HepG2 (cell line): ENCODE measurements around the gene TBC1D1. TPM values are rescaled to one million over a fixed set of nuclear protein-coding genes. Genes with fewer than 3 reads are reported as not detected.

Experiments
- AHDC1 ChIP-seq: sonication (generic); formaldehyde crosslinking; IDR thresholded peaks from 2 replicates; pipeline ENCODE4 v1.5.1; 2020; ENCODE audit warnings: mild to moderate bottlenecking, missing genetic modification reagents, borderline replicate concordance
- ARID5B ChIP-seq: IDR thresholded peaks from 2 replicates; pipeline ENCODE4 v1.4.0; 2020; ENCODE audit warnings: mild to moderate bottlenecking, missing genetic modification reagents
- CEBPG ChIP-seq: IDR thresholded peaks from 2 replicates; pipeline ENCODE4 v1.6.1; 2016
- FOSL1 ChIP-seq: sonication (generic); formaldehyde crosslinking; IDR thresholded peaks from 2 replicates; pipeline ENCODE4 v1.9.0; 2021; ENCODE audit warnings: missing genetic modification reagents, borderline replicate concordance
- GATAD2A ChIP-seq: IDR thresholded peaks from 2 replicates; pipeline ENCODE4 v1.6.1; 2016
- JUND ChIP-seq: sonication (generic); formaldehyde crosslinking; IDR thresholded peaks from 2 replicates; pipeline ENCODE4 v1.8.0; 2022; ENCODE audit warnings: mild to moderate bottlenecking, missing genetic modification reagents
- RARA ChIP-seq: IDR thresholded peaks from 2 replicates; pipeline ENCODE4 v1.6.1; 2016; ENCODE audit warnings: missing genetic modification reagents, missing compliant biosample characterization
- RXRB ChIP-seq: IDR thresholded peaks from 2 replicates; pipeline ENCODE4 v1.6.1; 2016; ENCODE audit warnings: borderline replicate concordance, missing genetic modification reagents, missing compliant biosample characterization
- SMC3 ChIP-seq: IDR thresholded peaks from 2 replicates; pipeline ENCODE4 v1.6.1; 2011; ENCODE audit warnings: low read length, improper control_type of control experiment
- SOX13 ChIP-seq, 3 experiments: fragments of 450-650 bp in 1 of 3; sonication (generic) in 1 of 3; formaldehyde crosslinking in 1 of 3; IDR thresholded peaks in 2 of 3; conservative IDR thresholded peaks in 1 of 3; 2 replicates each; pipeline versions ENCODE4 v1.5.0 to v1.6.1; 2016 to 2020; ENCODE audit warnings: antibody characterized with exemption in 1 of 3, mild to moderate bottlenecking in 1 of 3, missing compliant biosample characterization in 1 of 3, missing genetic modification reagents in 1 of 3, moderate library complexity in 1 of 3
- SP5 ChIP-seq: IDR thresholded peaks from 2 replicates; pipeline ENCODE4 v1.6.1; 2016; ENCODE audit warnings: low read depth, borderline replicate concordance
- TBL1XR1 ChIP-seq: fragments of 150-350 bp; IDR thresholded peaks from 2 replicates; pipeline ENCODE4 v1.6.1; 2014; ENCODE audit warnings: borderline replicate concordance, low read length; ENCODE audit not compliant: partially characterized antibody
- TCF7 ChIP-seq: sonication (generic); IDR thresholded peaks from 2 replicates; pipeline ENCODE4 v1.6.1; 2016; ENCODE audit warnings: antibody characterized with exemption, low read depth
- TFE3 ChIP-seq: IDR thresholded peaks from 2 replicates; pipeline ENCODE4 v1.6.1; 2016
- ZNF451 ChIP-seq: sonication (generic); formaldehyde crosslinking; IDR thresholded peaks from 2 replicates; pipeline ENCODE4 v1.5.0; 2020; ENCODE audit warnings: mild to moderate bottlenecking, missing genetic modification reagents
- ZNF597 ChIP-seq: sonication (generic); formaldehyde crosslinking; IDR thresholded peaks from 2 replicates; pipeline ENCODE4 v1.5.0; 2020; ENCODE audit warnings: missing genetic modification reagents
- ZZZ3 ChIP-seq: sonication (generic); formaldehyde crosslinking; IDR thresholded peaks from 2 replicates; pipeline ENCODE4 v1.4.0; 2020; ENCODE audit warnings: missing genetic modification reagents, mild to moderate bottlenecking, borderline replicate concordance
- polyA plus RNA-seq, 8 experiments: library from polyadenylated mRNA; depleted of rRNA in 3 of 8; stranded (reverse) in 7 of 8; unstranded in 1 of 8; fragments of >200 nt; fragmentation: Illumina TruSeq in 4 of 8; extraction: Trizol in 4 of 8; gene quantifications; 2 replicates each; pipeline versions ENCODE4 v1.2.1 to v1.2.3, GENCODE V29; 2011 to 2016; ENCODE audit warnings: low read depth in 4 of 8, missing spikeins in 1 of 8, mixed read lengths in 1 of 8; ENCODE audit not compliant: insufficient read depth in 1 of 8
- total RNA-seq, 5 experiments: library from RNA; depleted of rRNA; stranded (reverse); fragments of >200 nt; fragmentation: Illumina TruSeq; extraction: Trizol; gene quantifications; 2 replicates each; pipeline ENCODE4 v1.2.3, GENCODE V29; 2016; ENCODE audit warnings: low read depth in 1 of 5

TBC1D1 gene
- total and polyA plus RNA-seq, 2 of the 13 experiments (the other 11 are each of a cell fraction or from before 2014, with no cell fraction given), result 37.3 to 62.8 TPM

- TF ChIP-seq AHDC1 (CRISPR knock-in tag) (peak; percentile 75; the same call in 1 of the 2 replicates), ZNF597 (CRISPR knock-in tag) (no peak), SOX13 (IDR thresholded peaks at IDR 0.05) (no peak), SOX13 (CRISPR knock-in tag; conservative IDR thresholded peaks at IDR 0.05 in 1 of 2, IDR thresholded peaks at IDR 0.05 in 1 of 2) (peak in 1 of 2 experiments; percentile 58; a peak in 1 of 4 replicates), ZNF451 (CRISPR knock-in tag) (no peak), SP5 (CRISPR knock-in tag) (peak; percentile 20; the same call in 1 of the 2 replicates), JUND (CRISPR knock-in tag) (peak; percentile 51; the same call in 1 of the 2 replicates), SMC3 (peak; percentile 13; the same call in 1 of the 2 replicates), RXRB (peak; percentile 30; the same call in 1 of the 2 replicates), CEBPG (CRISPR knock-in tag) (peak; percentile 86), ZZZ3 (CRISPR knock-in tag) (no peak), TFE3 (CRISPR knock-in tag) (no peak), TCF7 (0 out of 2 replicates have a peak, but pooled peaks have one; percentile 29), ARID5B (CRISPR knock-in tag) (peak; percentile 82), RARA (CRISPR knock-in tag) (peak; percentile 55; the same call in 1 of the 2 replicates), TBL1XR1 (peak; percentile 55), GATAD2A (CRISPR knock-in tag) (peak; percentile 59), FOSL1 (peak; percentile 86)
Observed at GRCh38 chr4:37873386-37873785, 17.5 kb upstream of the TBC1D1 start (continued).
